Activated CD4-positive, alpha-beta T cell treated with anti-CD3 and anti-CD28 coated beads, Interleukin-2, Interleukin-6, amounts not matched to agents 100 ng/mL and 50 ng/mL, durations not matched to agents 16 hours and 8 hours (primary cell): Measurements from ENCODE around the gene CHST6.
A peak's percentile ranks its signal among the peaks of the same experiment; 100 is the strongest.
"Not testable (repeated sequence)": the region's sequence is repeated elsewhere in the genome, so short reads cannot be mapped to it uniquely, and the experiment has no call there.

Experiments used
- DNase-seq: peaks from one replicate; pipeline ENCODE4 v3.0.0-alpha.2; 2020

Gene CHST6

GRCh38 chr16:75495076-75495674 lies at the start of gene CHST6:
Gene CHST6 (minus strand): TSS chr16:75495441. CDS start chr16:75479828, 15,613 bp downstream.
- peak; percentile 16 for DNase-seq

DNA sequence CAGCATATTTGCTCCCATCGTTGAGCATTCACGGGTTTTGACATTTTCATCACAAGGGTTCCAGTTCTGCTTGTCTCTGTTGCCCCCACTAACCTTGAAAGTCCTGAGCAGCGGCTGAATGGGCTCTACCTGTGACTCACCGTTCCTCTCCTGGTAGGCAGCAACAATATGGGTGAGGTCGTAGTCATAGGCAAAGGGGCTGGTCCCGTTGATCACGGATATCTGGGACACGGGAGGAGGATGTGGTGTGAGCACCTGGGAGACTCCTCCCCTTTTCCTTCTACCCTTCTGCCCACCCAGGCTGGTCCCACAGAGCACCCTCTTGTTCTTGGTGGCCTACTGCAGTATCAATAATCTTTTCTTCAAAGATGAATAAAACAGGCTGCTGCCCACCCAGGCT lies 47.2 kb upstream of the CHST6 start:
- not testable (repeated sequence) for DNase-seq

- no peak for DNase-seq
These were observed 46.0 kb upstream of the CHST6 start for GRCh38 chr16:75541236-75541635.

GRCh38 chr16:75538882-75539565 lies 43.8 kb upstream of the CHST6 start:
- DNase-seq: not testable (repeated sequence)

DNA sequence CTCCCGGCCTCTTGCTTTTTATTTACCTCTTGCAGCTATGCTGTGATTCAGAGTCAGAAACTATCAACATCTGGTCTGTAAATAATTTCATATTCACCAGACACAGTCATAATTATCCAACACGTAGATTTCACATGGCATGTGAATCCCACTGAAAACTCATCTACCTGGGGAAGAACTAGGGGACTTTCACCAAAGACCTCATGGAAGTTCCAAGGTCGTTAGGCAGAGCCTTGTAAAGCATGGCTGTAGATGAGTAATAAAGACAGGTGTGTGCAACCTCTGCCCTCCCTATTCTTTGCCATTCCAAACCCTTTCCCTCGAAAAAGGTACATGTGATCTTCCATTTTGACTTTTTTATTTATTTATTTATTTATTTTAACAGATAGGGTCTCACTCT lies 42.5 kb upstream of the CHST6 start:
- no peak for DNase-seq

DNA sequence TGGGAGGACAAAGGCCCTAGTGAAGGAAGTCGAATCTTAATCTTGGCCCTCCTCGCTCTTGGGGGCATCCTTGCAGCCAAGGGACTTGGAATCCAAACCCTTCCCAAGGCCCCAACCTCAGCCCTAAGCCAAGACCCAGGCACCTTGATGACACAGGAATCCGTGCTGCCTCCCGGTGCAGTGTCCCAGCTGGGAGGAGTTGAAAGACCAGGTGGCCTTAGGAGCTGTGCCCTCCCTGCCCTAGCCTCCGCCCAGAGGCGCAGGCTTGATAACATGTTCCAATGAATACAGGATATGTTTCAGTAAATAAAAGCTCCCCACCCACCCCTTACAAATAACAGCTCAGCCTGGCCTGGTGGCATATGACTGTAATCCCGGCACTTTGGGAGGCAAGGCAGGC lies 40.7 kb upstream of the CHST6 start, which contains the start of gene CHST5:
CHST5 (minus strand) TSS at position 208 of the 400 bp plus-strand sequence. CDS start 5,724 bp downstream, outside the sequence.
- DNase-seq: no peak

DNA sequence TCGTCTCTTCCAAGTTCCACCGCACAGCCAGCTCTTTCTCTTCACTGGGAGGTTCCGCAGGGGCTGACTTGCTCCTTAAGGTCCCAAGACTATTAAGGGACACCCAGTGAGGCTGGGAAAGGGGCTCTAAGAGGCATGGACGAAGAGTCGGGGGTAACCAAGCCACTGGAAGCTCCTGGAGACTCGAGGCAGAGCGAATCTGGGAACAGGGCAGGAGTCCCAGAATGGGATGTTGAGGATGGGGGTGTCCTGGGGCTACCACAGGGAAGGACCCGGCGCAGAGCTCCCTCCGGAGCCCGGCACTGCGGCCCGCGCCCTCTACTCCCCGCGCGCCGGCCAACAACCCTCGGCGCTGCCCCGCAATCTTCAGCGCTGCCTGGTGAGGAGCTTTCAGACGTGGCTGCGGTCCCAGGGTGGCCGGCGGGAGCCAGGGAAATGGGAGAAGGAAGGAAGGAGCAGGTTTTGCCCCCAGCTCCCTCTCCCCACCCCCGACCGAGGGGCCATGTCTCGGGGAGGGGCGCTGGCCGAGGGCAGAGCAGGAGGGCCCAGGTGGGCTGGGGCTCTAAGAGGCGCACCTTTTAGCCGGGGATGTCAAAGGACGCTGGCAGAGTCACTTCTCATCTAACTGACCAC lies 40.1 kb upstream of the CHST6 start:
- no peak for DNase-seq

DNA sequence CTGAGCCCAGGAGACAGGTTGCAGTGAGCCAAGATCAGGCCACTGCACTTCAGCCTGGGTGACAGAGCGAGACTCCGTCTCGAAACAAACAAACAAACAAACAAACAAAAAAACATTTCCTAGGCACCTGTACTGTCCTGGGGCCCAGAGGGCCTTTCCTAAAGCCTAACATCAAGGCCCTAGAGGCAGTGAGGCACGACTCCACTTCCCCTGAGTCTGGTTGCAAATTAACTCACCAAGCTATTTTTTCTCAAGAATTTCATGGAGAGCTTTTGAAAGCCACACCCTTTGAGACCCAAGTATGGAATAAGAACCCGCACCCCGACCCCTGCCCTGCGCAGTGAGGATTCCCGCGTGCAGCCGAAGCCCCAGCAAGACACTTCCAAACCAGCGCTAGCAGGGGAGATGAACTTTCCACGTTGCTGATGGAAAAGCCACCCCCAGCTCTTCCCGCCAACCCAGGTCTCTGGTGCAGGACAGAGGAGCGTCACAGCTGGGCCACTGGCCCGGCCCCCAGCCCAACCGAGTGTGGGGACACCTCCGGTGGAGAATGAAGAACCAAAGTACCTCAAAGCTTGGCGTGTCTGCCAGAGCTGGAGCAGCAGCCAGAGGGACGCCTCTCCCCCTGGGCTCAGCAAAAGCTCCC lies 39.4 kb upstream of the CHST6 start:
- DNase-seq: no peak

- no peak for DNase-seq
These were observed 37.5 kb upstream of the CHST6 start for GRCh38 chr16:75532791-75533190.

- DNase-seq: no peak
These were observed 37.0 kb upstream of the CHST6 start for GRCh38 chr16:75532142-75532765.

DNA sequence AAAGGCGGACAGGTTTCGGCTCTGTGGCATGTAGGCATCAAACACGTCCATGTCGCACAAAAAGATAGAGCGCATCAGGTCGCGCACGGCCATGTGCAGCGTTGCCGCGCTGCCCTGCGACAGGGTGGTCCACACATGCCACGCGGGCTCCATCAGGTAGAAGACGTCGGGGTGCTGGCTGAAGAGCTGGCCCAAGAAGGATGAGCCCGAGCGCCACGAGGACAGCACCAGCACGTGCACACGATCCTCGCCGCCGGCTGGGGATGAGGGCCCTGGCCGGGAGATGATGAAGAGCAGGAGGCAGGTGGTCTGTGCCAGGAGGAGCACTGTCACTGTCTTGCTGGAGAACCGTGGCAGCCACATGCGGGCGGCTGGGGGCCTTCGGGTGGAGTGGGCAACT lies 34.7 kb upstream of the CHST6 start:
- no peak for DNase-seq

- DNase-seq: no peak
These were observed 34.0 kb upstream of the CHST6 start for GRCh38 chr16:75529056-75529905.

DNA sequence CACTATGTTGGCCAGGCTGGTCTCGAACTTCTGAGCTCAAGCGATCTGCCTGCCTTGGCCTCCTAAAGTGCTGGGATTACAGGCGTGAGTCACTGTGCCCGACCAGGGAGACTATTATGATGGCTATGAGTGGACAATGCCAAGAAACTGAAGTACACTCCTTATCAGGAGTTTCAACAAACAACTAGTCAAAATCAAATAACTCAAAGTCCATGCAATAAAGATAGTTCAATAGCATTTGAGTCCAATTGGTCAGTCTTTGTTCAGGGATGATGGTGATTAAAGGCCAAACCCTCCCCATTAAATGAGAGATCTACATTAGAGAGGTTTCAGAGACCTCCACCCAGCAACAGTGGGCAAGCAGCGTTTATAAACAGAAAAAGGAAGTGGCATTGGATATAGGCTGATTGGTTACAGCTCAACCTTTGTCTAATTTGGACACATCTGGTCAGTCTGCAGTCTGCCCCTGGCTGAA lies 32.6 kb upstream of the CHST6 start:
- DNase-seq: no peak

DNA sequence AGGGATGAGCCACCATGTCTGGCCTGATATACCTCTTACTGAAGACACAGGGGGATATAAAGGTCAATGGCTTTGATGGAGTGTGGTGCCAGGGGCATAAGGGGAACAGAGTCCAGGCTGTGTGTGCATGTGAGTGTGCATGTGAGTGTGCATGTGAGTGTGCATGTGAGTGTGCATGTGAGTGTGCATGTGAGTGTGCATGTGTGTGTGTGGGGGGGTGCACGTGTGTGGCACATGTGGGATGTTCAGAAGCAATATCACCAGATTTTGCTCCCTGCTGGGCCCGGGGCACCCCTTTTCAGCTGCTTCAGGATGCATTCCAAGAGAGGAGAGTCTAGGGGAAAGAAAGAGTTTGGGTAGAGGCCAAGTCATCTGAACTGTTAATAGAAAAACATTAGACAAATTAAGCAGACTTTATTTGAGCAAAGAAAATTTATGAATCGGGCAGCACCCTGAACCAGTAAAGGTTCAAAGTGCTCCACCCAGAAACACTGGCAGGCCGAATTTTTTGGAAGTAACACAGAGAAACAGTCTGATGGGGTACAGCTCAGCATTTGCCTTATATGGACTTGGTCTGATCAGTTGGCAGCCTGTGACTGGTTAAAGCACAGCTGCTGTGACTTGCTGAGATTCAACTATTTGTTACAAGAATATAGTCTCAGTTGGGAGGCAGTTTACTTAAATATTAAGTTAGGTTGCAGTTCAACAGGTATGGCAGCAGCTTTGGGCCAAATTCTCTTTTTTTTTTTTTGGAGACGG lies 31.0 kb upstream of the CHST6 start:
- DNase-seq: no peak

GRCh38 chr16:75519175-75519574 lies 23.9 kb upstream of the CHST6 start:
- no peak for DNase-seq

DNA sequence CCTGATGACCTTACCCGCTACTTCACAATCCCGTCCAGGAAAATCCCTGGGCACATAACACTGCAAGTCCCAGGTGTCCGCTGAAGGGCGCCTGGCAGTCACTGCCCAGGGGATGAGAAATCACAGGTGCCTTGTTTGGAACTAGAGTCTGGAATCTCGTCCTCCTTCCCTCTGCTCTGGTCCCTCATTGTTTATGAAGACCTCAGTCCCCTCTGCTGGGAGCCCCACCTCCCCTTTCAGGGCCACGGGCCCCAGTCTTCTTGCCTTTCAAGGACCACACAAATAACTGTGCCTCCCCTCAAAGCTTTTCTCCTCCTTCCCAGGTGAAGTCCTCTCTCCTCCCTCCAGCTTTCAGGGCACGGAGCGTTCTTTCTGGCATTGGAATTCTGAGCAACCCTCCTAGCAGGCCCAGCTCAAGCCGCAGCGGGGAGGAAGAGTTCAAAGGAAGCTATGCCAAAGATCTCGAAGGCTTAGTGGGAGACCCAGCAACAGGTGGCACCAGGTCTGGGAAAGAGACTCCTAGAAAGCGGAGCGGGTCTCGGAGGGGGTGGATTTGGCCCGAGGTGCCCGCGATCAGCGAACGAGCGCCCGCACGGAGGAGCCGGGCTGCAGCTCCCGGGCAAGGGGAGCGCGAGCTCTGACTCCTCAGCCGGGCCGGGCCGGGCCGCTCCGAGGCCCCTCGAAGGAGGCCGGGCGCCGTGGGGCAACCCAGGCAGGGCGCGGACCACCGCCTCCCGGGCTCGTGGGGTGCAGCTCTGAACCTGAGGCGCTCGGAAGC lies 21.1 kb upstream of the CHST6 start:
- DNase-seq: peak; percentile 15

GRCh38 chr16:75514296-75514695 lies 19.1 kb upstream of the CHST6 start:
- no peak for DNase-seq

- DNase-seq: no peak
These were observed 11.3 kb upstream of the CHST6 start for GRCh38 chr16:75506574-75506973.

DNA sequence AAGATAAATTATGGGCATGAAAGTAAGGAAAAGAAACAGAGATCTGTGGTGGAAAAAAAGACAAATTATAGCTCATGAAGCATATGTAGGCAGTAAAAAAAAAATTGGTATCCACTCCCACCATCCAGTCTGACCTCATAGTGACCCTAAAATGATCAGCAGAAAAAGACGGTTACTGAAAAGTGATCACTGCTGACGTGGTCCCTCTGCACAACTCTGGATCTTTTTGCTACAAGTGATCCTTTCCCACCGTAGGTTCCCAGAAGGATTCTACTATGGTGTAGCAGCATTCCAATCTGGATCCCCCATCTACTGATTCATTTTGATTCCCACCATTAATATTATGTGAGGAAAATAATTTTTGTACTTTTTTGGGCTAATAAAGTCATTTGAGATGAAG lies 10.9 kb upstream of the CHST6 start:
- no peak for DNase-seq

DNA sequence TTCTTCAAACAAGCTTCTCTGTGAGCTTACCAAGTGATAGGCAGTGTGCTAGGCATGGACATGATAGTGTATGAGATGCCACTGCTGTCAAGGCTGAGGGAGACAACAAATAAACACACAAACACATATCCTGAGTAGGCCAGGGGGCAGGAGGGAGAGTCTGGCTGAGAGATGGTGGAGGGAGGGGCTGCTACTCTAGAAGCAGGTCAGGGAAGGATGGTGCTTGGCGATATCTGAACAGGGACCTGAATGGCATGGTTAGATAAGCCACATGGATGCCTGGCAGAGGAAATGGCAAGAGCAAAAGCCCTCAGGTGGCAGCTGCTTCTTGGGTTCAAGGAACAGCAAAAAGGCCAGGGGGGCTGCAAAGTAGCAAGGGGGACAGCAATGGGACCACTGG lies 8.6 kb upstream of the CHST6 start:
- DNase-seq: no peak
